NT2/D1 (cell line): Measurements from ENCODE around the gene C14orf93.

ENCODE experiments used
- DNase-seq: peaks from one replicate; pipeline ENCODE4 v3.0.0-alpha.2; 2011; ENCODE audit warnings: low read depth, low spot score
- H3K27me3 ChIP-seq: 2 replicates; pipeline ENCODE4 v1.6.0; 2011; ENCODE audit warnings: mild to moderate bottlenecking; ENCODE audit not compliant: insufficient read length, insufficient read depth
- H3K36me3 ChIP-seq: 2 replicates; pipeline ENCODE4 v1.6.1; 2011; ENCODE audit warnings: mild to moderate bottlenecking, low read length, mixed read lengths; ENCODE audit not compliant: insufficient read depth, insufficient read length
- H3K4me1 ChIP-seq: 2 replicates; pipeline ENCODE4 v1.5.1; 2011; ENCODE audit not compliant: insufficient read depth, insufficient read length
- H3K4me3 ChIP-seq: 2 replicates; pipeline ENCODE4 v1.5.1; 2011; ENCODE audit warnings: low read depth; ENCODE audit not compliant: insufficient read length
- H3K9ac ChIP-seq: 2 replicates; pipeline ENCODE4 v1.6.0; 2011; ENCODE audit warnings: low read depth; ENCODE audit not compliant: insufficient read length
- H3K9me3 ChIP-seq: 2 replicates; pipeline ENCODE4 v1.5.1; 2011; ENCODE audit warnings: mild to moderate bottlenecking, low read length; ENCODE audit not compliant: insufficient read depth
- SUZ12 ChIP-seq: IDR thresholded peaks from 2 replicates; pipeline ENCODE4 v1.6.1; 2011; ENCODE audit not compliant: insufficient read length, insufficient read depth; ENCODE audit errors: extremely low read depth
- YY1 ChIP-seq: IDR thresholded peaks from 2 replicates; pipeline ENCODE4 v1.6.1; 2011; ENCODE audit not compliant: insufficient read length, insufficient read depth
- ZNF274 ChIP-seq: IDR thresholded peaks from 2 replicates; pipeline ENCODE4 v1.6.1; 2011; ENCODE audit warnings: mild to moderate bottlenecking, low read depth, low read length

Gene C14orf93

DNA sequence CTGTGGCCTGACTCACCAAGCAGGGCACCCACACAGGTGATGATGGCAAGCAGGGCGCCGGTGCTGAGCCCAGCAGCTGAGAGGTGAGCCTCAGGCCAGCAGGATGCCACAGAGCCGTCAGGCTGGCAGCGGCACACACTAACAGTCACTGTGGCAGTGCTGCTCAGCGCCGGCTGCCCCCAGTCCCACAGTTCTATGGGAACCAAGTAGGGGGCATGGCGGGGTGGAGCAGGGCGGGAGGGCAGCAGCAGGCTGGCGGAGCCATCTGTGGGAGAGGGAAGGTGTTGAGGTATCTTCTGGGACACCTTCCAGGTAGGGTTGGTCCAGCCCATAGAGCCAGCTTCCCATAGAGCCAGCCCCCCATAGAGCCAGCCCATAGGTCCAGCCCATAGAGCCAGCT lies 39.1 kb upstream of the C14orf93 start:
- DNase-seq = no peak
- Histone ChIP-seq H3K4me1 (no peaks in the 10 kb centered on the region), H3K36me3 (peaks cover 55% of the 10 kb centered on the region), H3K9me3 (no peaks in the 10 kb centered on the region), H3K27me3 (no peaks in the 10 kb centered on the region), H3K4me3 (no peak overlapping the region), H3K9ac (no peak overlapping the region)
- no peak for TF ChIP-seq ZNF274

DNA sequence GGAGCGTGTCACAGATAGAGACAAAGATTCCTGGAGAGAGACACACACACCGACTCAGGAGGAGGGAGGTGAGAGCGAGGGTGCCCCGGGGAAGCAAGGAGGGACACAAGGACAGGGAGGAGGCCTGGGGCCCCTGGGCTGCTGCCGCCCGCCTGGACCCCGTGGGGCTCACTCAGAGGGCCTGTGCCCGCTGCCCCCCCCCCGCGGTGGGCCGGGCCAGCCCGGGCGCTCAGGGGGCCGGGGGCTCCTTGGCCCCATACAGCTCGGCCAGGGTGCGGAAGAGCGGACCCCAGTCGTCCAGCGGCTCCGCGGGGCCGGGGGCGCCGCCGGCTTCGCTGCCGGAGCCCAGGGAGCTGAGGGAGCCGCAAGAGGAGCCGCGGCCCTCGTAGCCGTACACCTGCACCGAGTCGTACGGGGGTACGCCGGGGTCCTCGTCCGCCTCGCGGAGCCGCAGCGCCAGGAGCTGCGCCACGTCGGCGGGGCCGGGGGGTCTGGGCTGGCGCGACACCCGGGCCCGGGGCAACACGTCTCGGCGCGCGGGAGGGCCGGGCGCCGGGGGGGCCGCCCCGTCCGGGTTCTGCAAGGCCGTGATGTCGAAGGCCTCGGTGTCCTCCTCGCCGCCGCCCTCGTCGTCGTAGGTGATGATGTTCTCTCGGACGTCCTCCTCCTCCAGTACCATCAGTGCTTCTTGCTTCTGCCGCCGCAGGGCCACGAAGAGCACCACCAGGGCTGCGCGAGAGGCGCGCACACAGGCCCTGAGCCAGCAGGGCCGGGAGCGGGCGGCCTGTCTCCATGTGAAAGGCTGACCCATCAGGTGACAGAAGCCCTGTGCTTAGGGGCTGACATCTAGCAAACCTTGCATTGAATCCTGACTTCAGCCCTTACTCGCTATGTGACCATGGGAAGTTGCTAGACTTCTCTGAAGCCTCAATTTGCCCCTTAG lies 38.1 kb upstream of the C14orf93 start:
- DNase-seq = no peak
- no peak overlapping the region for H3K4me3 ChIP-seq
- no peaks in the 10 kb centered on the region for H3K27me3 ChIP-seq
- no peak overlapping the region for H3K9ac ChIP-seq
- H3K36me3 ChIP-seq = peaks cover 45% of the 10 kb centered on the region
- H3K4me1 ChIP-seq = no peaks in the 10 kb centered on the region
- TF ChIP-seq SUZ12 = no peak
- no peak for TF ChIP-seq YY1
- no peak for TF ChIP-seq ZNF274
- no peaks in the 10 kb centered on the region for H3K9me3 ChIP-seq

DNA sequence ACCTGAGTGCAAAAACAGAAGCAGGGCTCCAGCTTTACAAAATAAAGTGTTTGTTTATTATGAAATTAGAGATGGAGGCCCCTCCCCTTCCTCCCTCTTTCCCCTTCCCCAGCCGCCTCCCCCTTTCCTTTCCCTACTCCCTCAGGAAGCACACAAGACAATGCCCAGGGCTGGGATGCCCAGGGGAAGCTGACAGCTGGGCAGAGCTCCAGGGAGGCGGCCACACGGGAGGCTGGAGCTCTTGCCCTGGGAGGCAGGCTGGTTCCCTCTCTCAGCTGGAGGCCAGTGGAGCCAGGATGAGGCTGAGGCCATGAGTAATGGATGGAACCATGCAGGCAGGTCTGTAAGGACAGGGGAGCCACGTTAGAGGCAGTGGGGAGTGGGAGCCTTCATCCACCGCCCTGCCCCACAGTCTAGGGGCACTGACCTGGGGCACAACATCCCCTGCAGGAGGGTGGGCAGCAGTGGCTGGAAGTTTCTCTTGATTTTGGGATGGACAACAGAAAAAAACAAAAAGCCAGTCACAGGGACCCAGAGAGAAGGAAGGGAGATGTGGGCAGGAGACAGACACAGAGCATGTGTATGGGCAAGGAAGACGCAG lies 37.2 kb upstream of the C14orf93 start:
- DNase-seq = no peak
- no peaks in the 10 kb centered on the region for H3K27me3 ChIP-seq
- H3K9me3 ChIP-seq = no peaks in the 10 kb centered on the region
- H3K36me3 ChIP-seq = peaks cover 36% of the 10 kb centered on the region
- H3K9ac ChIP-seq = no peak overlapping the region
- no peaks in the 10 kb centered on the region for H3K4me1 ChIP-seq
- no peak overlapping the region for H3K4me3 ChIP-seq
- no peak for TF ChIP-seq ZNF274
- no peak for TF ChIP-seq SUZ12
- no peak for TF ChIP-seq YY1

DNA sequence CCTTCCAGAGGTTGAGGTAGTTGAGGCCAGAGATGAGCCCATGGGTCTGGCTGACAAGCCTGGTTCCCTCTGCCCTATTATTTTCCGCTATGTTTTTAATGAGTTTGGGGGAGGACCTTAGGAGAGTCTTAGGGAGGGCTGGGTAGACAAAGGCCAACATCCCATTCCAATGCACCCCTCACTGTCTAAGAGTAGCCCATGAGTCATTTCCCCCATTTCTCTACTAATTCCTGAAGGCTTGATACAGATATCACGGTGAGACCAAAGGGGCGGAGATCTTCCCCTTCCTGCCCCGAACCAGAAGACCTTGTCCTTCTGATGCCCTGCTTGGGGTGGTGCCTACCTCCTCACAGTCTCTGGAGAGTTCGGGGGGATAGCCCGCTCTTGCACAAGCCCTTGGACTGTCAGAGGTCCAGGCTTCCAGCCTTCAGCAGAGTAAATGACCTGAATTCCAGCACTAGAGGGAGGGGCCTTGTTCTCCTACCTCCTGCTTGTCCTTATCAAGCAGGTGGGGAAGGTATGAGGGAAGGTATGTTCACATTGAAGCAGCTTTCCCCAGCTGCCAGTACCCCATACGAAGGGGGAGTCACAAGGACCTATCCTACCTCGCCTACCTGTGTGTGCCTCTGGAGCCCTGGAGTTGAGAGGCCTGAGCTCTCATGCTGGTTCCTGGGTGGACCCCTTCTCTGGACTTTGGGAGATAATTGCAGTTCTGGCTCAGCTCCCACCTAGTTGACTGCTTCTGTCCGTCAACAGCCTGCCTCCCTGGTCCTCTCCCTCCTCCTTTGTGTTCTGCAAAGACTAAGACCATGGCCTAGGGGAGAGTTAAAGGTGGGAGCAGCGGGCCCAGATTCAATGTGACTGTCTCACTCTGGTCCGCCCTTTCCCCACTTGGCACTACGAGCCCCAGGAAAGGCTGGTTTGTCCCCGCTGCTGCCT lies 35.7 kb upstream of the C14orf93 start:
- Histone ChIP-seq H3K9me3 (no peaks in the 10 kb centered on the region), H3K9ac (no peak overlapping the region), H3K36me3 (peaks cover 24% of the 10 kb centered on the region), H3K27me3 (no peaks in the 10 kb centered on the region), H3K4me3 (no peak overlapping the region), H3K4me1 (no peaks in the 10 kb centered on the region)
- no peak for DNase-seq
- TF ChIP-seq SUZ12 = no peak
- no peak for TF ChIP-seq YY1

DNA sequence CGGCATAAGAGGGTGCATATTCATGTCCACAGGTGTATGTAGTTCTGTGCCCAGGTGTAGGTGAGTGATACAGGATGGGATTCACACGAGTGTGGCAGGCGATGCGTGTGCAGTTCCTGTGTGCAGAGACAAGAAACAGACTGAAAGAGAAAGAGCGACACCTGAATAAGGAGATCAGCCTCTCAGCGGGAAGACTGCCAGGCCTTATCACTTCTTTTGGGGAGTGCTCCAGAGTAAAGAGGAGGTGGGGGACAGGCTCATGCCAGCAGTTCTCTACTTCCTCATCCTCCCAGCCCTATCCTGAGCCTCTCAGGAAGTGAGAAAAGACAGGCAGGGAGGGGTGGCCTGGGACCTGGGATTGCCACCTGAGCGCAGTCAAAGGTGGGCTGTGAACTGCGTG lies 34.9 kb upstream of the C14orf93 start:
- DNase-seq = no peak
- H3K4me1 ChIP-seq = no peaks in the 10 kb centered on the region
- TF ChIP-seq YY1 (no peak), SUZ12 (no peak), ZNF274 (no peak)
- peaks cover 16% of the 10 kb centered on the region for H3K36me3 ChIP-seq
- no peak overlapping the region for H3K9ac ChIP-seq
- no peaks in the 10 kb centered on the region for H3K9me3 ChIP-seq
- no peaks in the 10 kb centered on the region for H3K27me3 ChIP-seq
- no peak overlapping the region for H3K4me3 ChIP-seq

DNA sequence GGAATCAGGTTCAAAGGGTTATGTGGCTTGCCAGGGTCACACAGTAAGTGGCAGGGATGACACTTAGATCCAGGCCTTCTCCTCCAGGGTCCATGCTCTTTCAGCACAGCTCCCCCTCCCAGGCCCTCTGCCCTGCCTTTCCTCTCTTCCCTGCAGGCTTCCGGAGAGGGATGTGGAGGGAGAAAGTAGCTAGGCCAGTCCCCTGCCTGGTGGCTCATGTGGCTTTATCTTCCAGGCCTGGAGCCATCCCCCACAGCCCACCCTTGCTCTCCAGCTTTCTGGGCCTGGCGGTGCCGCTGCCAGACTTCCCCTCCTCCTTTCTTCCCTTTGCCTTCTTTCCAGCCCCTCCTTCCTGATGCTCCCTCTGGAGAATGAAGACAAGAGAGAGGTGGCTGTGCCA lies 33.8 kb upstream of the C14orf93 start:
- H3K4me1 ChIP-seq = no peaks in the 10 kb centered on the region
- no peak overlapping the region for H3K4me3 ChIP-seq
- no peaks in the 10 kb centered on the region for H3K9me3 ChIP-seq
- H3K27me3 ChIP-seq = no peaks in the 10 kb centered on the region
- DNase-seq = no peak
- TF ChIP-seq SUZ12 (no peak), ZNF274 (no peak), YY1 (no peak)
- no peak overlapping the region for H3K9ac ChIP-seq
- peaks cover 5% of the 10 kb centered on the region for H3K36me3 ChIP-seq

DNA sequence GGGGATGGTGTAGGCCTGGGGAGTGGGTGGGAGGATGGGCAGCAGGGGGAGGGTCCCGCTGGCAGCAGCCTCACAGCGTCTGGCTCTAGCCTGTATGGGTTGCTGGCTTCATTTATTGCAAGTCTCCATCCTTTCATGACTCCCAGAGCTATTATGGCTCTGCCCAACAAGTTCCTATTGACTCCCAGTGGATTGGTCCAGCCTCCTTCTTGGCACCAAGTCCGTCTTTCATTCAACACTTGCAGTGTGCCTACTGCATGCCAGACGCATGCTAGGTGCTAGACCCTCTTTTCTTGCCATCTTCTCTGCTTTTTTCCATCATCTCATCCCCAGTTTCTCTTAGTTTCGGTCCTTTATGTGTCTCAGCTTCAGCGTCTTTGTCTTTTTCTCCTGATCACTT lies 33.2 kb upstream of the C14orf93 start:
- H3K4me1 ChIP-seq = no peaks in the 10 kb centered on the region
- TF ChIP-seq YY1 = no peak
- TF ChIP-seq ZNF274 = no peak
- TF ChIP-seq SUZ12 = no peak
- DNase-seq = no peak
- no peak overlapping the region for H3K9ac ChIP-seq
- no peaks in the 10 kb centered on the region for H3K36me3 ChIP-seq
- H3K4me3 ChIP-seq = no peak overlapping the region
- no peaks in the 10 kb centered on the region for H3K9me3 ChIP-seq
- H3K27me3 ChIP-seq = no peaks in the 10 kb centered on the region
